Measurements from ENCODE around the gene STEAP1.

- no peak for TF ChIP-seq POLR2AphosphoS5 (IDR thresholded peaks at IDR 0.05)
- no peak for TF ChIP-seq POLR2A (IDR thresholded peaks at IDR 0.05)
- TF ChIP-seq, protein P1, sequence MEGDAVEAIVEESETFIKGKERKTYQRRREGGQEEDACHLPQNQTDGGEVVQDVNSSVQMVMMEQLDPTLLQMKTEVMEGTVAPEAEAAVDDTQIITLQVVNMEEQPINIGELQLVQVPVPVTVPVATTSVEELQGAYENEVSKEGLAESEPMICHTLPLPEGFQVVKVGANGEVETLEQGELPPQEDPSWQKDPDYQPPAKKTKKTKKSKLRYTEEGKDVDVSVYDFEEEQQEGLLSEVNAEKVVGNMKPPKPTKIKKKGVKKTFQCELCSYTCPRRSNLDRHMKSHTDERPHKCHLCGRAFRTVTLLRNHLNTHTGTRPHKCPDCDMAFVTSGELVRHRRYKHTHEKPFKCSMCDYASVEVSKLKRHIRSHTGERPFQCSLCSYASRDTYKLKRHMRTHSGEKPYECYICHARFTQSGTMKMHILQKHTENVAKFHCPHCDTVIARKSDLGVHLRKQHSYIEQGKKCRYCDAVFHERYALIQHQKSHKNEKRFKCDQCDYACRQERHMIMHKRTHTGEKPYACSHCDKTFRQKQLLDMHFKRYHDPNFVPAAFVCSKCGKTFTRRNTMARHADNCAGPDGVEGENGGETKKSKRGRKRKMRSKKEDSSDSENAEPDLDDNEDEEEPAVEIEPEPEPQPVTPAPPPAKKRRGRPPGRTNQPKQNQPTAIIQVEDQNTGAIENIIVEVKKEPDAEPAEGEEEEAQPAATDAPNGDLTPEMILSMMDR (IDR thresholded peaks at IDR 0.05 in 8 of 11, conservative IDR thresholded peaks at IDR 0.05 in 3 of 11): no peak
Observed at GRCh38 chr7:90172624-90173023, 18.4 kb downstream of the STEAP1 start.
